HL-60/S4 (cell line): Measurements from ENCODE around the gene IL1RN.

ENCODE experiments used
- in situ Hi-C: fragments of 300-500 bp; cut with MboI; formaldehyde crosslinking; loops from 2 replicates; pipeline ENCODE4 v1.14.3; 2022; ENCODE audit warnings: low sequenced_read_pairs

Gene IL1RN

DNA sequence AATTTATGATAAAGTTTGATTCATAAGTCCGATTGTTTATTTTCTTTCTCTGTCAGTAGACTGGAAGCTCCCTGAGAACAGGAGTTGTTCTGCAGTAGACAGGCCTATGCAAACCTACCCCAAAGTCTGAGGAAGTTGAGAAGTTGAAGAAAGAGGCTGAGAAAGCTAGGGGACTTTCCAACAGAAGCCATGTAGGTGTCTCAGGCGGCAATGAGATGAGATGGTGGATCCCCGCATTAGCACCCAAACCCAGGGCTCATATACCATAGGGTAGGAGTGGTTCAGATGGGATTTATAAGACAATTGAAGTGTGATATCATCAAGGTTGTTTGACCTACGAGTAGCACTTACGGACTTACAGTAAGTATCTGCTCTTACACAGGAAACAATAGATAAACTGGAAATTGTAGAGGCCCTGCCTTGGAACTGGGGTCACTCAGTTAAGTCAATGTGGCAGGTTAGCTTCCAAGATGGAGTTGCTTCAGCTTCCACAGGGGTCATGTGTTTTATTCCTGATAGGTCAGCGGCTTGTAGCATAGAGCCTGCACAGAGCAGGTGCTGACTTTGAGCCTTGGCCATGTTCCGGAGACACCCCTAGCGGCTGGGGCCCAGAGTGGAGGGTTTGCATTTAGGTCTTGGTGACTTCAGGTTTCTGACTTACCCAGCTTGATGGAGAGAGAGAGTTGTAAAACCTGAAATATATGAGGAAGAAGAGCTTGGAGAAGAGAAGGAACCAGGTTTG lies 44.1 kb downstream of the IL1RN start:
- in situ Hi-C loops, result no loop called here

DNA sequence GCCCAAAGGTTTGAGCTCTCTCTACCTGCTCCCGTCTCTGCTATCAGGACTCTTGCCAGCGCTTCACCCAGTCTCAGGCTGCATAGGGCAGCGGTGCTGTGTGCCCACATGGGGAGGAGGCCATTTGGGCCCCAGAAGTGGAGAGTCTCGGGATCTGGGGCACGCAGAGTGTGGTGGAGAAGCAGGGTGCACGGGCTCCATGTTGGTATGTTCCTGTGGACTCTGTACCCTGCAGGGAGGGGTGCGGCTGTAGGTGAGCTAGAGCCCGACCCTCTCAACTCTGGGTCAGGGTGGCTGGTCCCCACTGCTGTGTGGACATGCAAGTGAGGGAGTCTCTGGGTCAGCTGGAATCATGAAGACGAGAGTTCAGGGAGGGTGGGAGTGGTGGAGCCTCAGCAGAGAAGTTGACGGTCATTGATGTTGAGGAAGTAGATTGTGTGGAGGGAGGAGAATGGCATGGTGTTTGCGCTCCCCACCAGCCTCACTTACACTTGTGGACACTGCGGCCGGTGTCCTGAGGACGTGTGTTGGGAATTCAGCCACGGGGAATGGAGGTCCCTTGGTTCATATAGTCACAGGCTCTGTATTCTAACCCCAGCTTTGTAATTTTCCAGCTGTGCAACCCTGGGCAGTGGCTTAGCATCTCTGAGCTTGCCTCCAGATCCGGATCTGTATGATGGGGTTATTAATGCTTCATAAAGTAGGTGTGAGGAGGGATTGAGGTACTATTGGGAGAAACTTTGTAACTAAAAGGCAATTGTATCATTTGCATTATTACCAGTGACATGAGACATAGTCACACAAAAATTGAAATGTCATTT lies 45.5 kb downstream of the IL1RN start:
- in situ Hi-C loops, result no loop called here

DNA sequence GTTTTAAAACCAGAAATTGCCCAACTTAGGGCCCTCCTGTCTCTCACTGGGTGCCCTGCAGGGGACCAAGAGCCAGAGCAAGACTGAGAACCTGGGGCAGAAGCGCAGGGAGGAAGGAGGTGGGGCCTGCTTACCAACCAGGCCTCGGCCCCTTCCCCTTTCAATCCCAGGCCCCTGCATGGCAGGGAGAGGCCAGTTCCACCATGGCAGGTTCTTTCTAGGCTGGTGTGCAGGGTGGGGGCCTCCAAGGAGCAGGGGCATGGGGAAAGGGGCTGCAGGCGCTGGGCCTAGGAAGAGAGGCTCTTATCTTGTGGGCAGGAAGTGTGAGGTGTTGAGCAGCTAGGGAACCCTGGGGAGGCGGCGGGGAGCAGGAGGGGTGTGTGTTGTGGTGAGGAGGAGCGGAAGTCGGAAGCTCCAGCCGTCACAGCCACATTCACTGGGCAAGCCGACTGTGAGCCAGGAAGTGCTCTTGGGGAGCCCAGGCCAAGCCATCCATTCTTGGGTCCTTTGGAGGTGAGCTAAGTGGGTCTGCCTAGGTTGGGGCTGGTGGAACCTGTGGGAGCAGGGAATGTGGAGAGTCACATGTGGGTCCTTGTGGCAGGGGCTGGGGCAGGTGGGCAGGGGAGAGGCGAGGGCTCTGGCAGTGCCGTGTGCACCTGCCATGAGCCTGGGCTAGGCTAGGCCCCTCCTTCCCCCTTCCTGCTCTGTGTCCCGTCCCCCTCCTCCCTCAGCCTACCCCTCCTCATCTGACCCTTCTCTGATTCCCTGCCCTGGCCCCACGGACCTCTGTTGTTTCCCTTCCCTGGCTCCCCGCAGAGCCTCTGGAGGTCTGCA lies 46.4 kb downstream of the IL1RN start, which contains the start of gene PSD4:
Gene PSD4 (plus strand): TSS at position 430 of the 834 bp plus-strand sequence. CDS start 8,486 bp downstream, outside the sequence.
- in situ Hi-C loops, result no loop called here

- in situ Hi-C loops, result no loop called here
These were observed 47.0 kb downstream of the IL1RN start for GRCh38 chr2:113174376-113174750.

DNA sequence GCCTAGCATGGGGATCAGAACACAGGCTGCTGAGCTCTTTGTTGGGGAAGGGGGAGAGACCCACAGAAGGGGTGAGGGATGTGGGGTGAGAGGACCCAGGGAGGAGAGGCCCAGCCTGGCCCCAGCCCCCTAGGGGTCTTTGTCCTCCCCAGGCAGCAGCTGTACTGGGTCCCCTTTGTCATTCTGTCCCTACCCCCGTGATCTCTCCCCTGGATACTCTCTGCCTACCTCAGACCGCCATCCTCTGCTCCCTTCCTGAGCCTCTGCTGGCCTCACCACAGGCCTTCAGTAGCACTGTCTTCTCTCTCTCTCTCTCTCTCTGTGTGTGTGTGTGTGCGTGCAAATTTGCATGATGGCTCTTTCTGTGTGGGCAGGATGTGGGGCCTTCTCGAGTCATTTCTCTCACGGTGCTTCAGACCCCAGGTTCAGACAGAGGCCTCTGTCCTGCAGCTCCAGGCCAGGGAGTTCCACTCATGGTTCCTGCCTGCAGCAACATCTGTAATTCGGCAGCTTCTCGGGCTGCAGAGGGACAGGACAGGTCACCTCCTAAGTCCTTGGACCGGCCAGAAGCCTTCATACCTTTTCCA lies 47.7 kb downstream of the IL1RN start:
- in situ Hi-C loops, result no loop called here

- in situ Hi-C loops, result no loop called here
These were observed 48.6 kb downstream of the IL1RN start for GRCh38 chr2:113175736-113176695.

DNA sequence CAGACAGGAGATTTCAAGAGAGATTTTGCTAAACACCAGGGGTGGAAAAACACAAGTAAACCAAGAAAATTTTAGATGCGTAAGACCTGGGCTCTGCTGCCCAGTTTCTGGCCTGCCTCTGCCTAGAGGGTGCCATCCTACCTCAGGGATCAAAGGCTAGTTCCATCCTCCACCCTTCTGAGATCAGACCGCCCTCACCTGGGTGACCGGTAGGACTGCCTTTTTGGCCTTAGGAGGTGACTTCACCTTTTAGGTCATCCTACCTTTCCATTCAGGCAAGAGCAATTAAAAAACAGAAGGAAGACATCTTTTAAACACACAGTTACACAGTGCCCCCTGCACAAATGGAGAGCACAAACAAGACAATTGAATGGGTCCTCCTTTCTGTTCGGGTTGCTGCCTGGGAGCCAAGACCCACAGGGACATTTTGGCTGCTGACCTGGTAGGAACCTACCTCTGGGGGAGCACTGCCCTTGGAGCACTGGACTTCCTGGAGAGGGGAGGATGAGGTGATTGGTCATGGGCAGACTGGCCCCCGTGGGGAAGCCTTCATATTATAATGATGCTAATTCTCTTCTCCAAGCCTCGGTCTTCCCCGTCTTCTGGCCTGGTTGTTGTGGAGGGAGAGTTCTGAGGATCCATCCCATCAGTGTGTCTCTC lies 49.4 kb downstream of the IL1RN start:
- in situ Hi-C loops, result no loop called here

GRCh38 chr2:113178069-113178746 lies 50.8 kb downstream of the IL1RN start:
- in situ Hi-C loops, result no loop called here

DNA sequence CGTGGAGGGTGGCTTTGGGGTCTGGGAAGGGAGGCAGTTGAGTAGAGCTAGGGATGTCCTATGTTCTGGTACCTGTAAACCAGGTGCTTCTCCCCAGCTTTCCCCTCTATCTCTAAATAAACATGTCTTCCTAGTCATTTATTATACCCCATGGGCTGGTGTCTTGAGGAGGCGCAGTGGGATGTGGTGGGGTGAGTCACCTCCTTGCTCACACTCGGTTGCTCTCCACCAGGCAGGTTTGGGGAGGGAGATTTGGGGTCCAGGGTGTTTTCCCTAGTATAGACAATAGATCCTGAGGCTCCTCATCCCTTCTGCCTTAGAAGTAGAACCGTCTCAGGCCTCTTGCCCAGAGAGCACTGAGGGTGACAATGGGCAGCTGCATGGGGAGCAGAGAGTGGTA lies 51.5 kb downstream of the IL1RN start:
- in situ Hi-C loops, result no loop called here

DNA sequence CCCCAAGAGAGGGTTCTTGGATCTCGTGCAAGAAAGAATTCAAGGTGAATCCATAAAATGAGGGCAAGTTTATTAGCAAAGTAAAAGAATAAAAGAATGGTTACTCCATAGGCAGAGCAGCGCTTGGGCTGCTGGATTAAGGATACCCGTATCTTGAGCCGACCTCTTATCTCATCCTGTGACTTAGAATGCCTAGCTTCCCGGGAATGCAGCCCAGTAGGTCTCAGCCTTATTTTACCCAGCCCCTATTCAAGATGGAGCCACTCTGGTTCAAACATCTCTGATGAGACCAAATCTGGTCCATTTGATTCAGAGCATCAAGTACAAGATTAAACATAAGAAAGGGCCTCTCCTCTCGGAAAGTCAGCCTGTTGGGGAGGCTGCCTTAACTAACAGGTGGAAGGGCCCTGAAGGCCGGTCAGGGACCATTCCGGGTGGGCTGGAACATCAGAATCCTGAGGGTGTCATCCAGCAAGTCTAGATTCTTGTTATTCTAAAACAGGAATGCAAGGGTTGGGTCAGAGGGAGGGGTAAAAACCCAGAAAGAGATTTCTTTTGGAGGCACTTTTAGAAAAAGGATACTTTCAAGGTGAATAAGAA lies 52.1 kb downstream of the IL1RN start:
- in situ Hi-C loops, result loop anchor here (10.0 kb wide), 1 partner anchor 95 kb away; no protein-coding TSS in a partner anchor

DNA sequence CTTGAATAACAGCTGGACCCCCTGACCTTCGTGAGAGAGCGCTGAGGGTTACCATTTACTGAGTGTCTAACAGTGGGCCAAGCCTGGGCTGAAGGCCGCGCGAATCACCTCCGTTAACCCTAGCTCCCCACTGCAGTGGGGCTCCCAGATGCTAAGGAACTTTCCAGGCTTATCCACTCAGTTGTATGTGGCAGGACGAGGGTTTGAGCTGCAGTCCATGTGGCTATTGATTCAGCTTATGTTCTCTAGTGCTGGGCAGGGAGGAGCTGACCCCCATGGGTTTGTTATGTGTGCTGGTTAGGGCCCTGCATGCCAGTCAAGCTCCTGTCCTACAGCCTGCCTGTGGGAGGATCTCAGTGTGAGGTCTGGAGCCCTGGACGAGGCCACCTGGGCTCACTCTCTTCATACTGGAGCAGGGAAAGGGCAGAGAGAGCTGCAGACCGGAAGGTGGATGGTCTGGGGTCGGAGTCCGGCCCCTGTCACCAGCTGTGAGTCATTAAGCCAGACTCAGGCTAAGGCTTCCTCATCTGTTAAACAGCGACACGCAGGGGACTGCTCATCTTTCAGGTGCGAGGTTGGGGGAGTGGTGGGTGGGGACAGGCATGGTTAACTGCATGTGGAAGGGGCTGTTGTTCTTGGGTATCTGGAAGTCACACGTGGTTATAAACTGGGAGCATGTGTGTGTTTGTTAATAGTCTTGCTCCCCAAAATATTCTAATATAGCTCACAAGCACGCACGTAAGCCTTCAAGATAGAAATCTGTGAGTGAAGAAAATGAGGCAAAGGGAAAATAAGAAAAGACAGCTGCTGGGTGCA lies 52.9 kb downstream of the IL1RN start:
- in situ Hi-C loops, result loop anchor here (10.0 kb wide), 1 partner anchor 96 kb away; no protein-coding TSS in a partner anchor

DNA sequence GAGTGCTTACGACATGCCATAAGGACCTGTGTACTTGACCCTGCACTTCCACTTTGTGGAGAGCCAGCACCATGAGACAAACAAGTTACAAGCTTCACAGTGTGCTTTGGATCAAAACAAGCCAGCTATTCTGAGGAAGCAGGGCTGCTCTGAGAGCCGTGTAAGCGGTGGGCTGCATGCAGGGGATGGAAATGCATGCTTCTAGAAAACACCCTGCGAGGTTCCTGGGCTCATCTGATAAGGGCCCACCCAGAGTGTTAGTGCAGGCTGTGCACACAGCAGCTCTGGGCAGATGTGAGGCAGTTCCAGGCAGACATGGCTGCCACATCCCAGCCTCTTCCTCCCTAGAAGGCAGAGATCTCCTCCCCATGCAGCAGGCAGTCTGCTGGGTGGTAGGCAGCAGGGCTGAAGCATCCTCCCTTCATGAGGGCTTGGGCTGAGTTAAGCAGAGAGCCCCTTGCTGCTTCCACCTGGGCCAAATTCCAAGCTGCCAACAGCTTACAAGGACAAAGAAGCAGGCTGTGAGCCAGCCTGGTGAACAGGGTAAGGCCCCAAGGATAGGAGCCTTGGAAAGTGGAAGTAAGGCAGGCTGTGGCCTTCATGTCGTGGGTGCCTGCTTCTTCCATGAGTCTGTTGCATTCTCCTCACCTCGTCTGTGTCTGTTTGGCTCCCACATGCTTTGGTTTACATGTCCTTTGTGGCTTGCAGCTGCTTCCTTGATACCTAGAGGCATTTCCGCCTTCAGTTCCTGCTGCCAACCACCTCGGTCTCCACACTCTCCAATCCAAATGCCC lies 54.1 kb downstream of the IL1RN start:
- in situ Hi-C loops, result loop anchor here (10.0 kb wide), 1 partner anchor 97 kb away; no protein-coding TSS in a partner anchor

DNA sequence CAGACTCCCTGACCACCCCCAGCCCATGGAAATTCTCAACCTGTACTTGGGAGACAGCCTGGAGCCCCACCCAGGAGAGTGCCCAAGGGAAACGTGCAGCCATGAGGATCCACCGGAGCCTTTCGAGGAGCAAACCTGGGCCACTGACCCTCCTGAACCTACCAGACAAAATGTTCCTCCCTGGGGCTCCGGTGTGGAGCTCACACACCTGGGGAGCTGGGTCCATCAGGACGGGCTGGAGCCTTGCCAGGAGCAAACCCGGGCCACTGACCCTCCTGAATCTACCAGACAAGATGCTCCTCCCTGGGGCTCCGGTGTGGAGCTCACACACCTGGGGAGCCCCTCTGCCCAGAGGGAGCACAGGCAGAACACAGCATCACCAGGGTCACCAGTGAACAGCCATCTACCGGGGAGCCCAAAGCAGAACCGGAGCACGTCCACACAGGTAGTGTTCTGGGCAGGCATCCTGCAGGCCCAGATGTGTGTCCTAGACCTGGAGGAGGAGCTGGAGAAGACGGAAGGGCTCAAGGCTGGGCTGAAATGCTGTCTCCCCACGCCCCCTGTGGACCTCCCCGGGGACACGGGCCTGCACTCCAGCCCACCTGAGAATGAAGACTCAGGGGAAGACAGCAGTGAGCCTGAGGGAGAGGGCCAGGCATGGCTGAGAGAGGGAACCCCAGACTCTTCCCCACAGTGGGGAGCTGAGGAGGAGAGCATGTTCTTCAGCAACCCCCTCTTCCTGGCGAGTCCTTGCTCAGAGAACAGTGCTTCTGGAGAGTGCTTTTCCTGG lies 55.3 kb downstream of the IL1RN start:
- in situ Hi-C loops, result loop anchor here (10.0 kb wide), 1 partner anchor 98 kb away; no protein-coding TSS in a partner anchor

DNA sequence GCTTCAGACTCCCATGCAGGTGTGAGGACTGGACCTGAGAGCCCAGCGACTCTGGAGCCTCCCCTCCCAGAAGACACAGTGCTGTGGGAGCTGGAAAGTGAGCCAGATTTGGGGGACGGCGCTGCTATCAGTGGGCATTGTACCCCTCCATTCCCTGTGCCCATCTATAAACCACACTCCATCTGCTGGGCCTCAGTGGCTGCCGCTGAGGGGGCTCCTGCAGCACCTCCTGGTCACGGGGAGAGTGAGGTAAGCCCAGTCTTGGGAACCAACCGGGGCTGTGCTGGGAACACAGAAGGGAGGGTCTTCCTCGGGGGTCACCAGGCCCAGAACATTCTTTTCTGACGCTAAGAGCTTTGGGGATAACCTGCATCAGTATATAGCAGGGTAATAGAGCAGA lies 55.9 kb downstream of the IL1RN start:
- in situ Hi-C loops, result loop anchor here (10.0 kb wide), 1 partner anchor 98 kb away; no protein-coding TSS in a partner anchor
